Type B pancreatic cell (in vitro differentiated cells): Measurements from ENCODE around the gene CHMP4B. TPM values are rescaled to one million over a fixed set of nuclear protein-coding genes. Genes with fewer than 3 reads are reported as not detected.

Experiments
- DNase-seq: peaks from one replicate; pipeline ENCODE4 v3.0.0; 2021; ENCODE audit warnings: mixed read lengths; ENCODE audit not compliant: unreplicated experiment; ENCODE audit errors: extremely low spot score
- H3K27ac Mint-ChIP-seq: 2 replicates; pipeline ENCODE4 v1.8.0; 2021; ENCODE audit warnings: mild to moderate bottlenecking, mixed read lengths
- H3K27me3 Mint-ChIP-seq: 2 replicates; pipeline ENCODE4 v1.8.0; 2021; ENCODE audit warnings: mixed read lengths
- H3K36me3 Mint-ChIP-seq: 2 replicates; pipeline ENCODE4 v1.8.0; 2021; ENCODE audit warnings: mixed read lengths
- H3K4me1 Mint-ChIP-seq: one replicate; pipeline ENCODE4 v1.8.0; 2021; ENCODE audit warnings: mixed read lengths; ENCODE audit not compliant: unreplicated experiment
- H3K4me3 Mint-ChIP-seq: 2 replicates; pipeline ENCODE4 v1.8.0; 2021; ENCODE audit warnings: mild to moderate bottlenecking, mixed read lengths
- H3K9me3 Mint-ChIP-seq: 2 replicates; pipeline ENCODE4 v1.8.0; 2021; ENCODE audit warnings: mixed read lengths
- total RNA-seq: library from RNA; stranded (reverse); gene quantifications from 2 replicates; pipeline ENCODE4 v1.2.1, GENCODE V29; 2021; ENCODE audit warnings: low replicate concordance
- TF ChIP-seq, protein P1 (sequence below): fragments of 200-600 bp; sonication (generic); conservative IDR thresholded peaks from 2 replicates; pipeline ENCODE4 v1.5.0; 2021; ENCODE audit warnings: antibody characterized with exemption, mild to moderate bottlenecking

The CHMP4B gene
- total RNA-seq, 1 donor from 2014 or later, result 111 TPM

DNA sequence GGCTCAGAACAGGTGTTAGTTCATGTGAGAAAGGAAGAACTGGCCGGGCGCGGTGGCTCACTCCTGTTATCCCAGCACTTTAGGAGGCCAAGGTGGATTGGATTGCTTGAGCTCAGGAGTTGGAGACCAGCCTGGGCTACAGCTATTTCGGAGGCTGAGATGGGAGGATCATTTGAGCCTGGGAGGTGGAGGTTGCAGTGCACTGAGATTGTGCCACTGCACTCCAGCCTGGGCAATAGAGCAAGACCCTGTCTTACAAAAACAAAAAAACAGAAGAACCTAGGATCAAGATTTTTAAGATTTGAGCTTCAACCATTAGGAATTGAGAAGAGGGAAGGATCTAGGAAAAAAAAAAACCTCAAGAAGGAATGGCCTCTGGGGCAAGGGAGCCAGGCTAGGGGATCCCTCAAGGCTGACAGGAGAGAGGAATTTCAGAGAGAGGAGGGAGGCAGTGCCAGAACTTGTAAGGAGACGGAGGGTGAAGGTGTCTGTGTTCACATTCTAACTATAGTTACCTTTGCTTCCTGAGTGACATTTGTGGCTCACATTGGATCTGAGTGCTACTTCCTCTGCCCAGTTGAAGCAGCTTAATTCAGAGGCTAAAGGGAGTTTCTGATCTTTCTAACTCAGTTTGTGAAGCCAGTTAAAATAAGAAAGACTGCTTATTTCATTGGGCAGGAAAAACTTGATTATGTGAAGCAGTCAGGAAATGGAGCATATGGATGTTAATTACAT lies 26.1 kb downstream of the CHMP4B start:
- no peaks in the 10 kb centered on the region for H3K9me3 Mint-ChIP-seq
- TF ChIP-seq, protein P1, sequence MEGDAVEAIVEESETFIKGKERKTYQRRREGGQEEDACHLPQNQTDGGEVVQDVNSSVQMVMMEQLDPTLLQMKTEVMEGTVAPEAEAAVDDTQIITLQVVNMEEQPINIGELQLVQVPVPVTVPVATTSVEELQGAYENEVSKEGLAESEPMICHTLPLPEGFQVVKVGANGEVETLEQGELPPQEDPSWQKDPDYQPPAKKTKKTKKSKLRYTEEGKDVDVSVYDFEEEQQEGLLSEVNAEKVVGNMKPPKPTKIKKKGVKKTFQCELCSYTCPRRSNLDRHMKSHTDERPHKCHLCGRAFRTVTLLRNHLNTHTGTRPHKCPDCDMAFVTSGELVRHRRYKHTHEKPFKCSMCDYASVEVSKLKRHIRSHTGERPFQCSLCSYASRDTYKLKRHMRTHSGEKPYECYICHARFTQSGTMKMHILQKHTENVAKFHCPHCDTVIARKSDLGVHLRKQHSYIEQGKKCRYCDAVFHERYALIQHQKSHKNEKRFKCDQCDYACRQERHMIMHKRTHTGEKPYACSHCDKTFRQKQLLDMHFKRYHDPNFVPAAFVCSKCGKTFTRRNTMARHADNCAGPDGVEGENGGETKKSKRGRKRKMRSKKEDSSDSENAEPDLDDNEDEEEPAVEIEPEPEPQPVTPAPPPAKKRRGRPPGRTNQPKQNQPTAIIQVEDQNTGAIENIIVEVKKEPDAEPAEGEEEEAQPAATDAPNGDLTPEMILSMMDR, result no peak
- no peaks in the 10 kb centered on the region for H3K27me3 Mint-ChIP-seq
- H3K4me1 Mint-ChIP-seq, result peaks cover 67% of the 10 kb centered on the region
- H3K4me3 Mint-ChIP-seq, result peak overlapping the region; percentile 4
- peak overlapping the region; percentile 69 for H3K27ac Mint-ChIP-seq
- DNase-seq, result no peak
- H3K36me3 Mint-ChIP-seq, result peaks cover 26% of the 10 kb centered on the region

DNA sequence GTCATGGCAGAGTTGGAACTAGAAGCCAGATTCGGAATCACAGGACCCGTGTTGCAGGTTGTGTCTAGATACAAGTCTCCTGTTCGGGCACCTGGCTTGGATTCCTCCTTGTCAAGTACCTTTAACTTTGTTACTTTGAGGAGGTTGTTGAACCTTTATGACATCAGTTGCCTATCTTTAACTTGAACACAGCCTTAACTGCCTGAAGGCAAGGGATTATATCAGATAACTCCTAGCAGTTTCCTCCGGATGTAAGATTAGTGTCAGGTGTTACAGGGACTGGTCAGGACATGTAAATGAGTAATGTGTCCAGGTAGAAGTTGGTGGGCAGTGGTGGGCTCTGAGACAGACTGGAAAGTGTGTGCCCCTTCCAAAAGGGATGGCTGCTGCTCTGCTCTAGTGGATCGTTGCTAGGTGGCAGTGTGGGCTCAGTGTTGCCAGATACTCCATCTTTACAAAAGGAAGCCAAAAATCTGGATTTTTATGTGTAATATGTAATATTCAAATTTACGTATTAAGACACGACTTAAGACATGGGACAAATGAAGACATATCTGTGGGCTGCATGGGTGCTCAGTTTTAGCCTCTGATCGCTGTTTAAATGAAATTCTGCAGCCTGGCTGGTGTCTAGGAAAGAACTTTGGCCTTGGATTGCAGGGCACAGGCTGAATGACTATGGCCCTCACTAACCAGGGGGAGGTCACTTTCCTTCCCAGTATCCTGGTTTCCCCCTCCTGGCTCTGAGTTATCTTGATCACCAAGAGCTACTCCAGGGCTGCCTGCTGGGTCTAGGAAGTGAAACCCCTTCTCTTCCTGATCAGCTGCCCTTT lies 27.1 kb downstream of the CHMP4B start:
- peaks cover 70% of the 10 kb centered on the region for H3K4me1 Mint-ChIP-seq
- TF ChIP-seq, protein P1, result no peak
- H3K27ac Mint-ChIP-seq, result peak overlapping the region; percentile 69

DNA sequence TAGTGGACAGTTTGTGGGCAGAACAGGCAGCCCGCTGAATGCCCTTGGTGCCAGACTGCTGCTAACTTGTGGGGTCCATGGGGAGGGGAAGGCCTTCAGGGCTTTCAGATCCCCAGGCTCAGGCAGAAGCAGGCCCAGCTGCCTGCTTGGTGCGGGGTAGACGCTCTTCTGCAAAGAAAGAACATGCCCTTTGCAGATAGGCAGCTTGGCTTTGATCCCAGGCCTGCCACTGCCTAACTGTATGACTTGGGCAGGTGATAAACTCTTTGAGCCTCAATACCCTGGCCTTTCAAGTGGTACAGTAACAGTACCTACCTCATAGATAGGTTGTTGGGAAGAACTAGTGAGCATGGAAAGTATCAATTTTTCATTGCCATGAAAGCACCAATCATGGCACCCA lies 28.4 kb downstream of the CHMP4B start:
- Mint-ChIP-seq H3K4me3 (no peak overlapping the region), H3K9me3 (no peaks in the 10 kb centered on the region), H3K4me1 (peaks cover 75% of the 10 kb centered on the region), H3K36me3 (peaks cover 25% of the 10 kb centered on the region), H3K27ac (no peak overlapping the region), H3K27me3 (no peaks in the 10 kb centered on the region)
- TF ChIP-seq, protein P1, result no peak
- no peak for DNase-seq

More for the DNA sequence above, 27.1 kb downstream of the CHMP4B start:
- Mint-ChIP-seq H3K9me3 (no peaks in the 10 kb centered on the region), H3K36me3 (peaks cover 22% of the 10 kb centered on the region), H3K27me3 (no peaks in the 10 kb centered on the region), H3K4me3 (no peak overlapping the region)
- no peak for DNase-seq

DNA sequence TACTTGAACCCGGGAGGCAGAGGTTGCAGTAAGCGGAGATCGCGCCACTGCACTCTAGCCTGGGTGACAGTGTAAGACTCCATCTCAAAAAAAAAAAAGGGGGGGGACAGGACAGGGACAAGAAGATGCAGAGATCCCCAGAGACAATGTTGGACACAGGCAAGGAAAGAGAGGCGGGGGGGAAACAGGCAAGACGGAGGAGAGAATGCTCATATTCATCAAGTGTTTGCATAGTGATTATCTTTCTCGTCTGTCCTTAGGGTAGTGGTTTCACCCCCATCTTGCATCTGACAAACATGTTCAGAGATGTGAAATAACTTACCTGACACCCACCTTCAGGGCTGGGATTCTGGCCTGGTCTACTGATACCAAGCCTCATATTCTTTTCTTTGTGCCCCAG lies 29.0 kb downstream of the CHMP4B start:
- TF ChIP-seq, protein P1, result no peak
- Mint-ChIP-seq H3K4me3 (no peak overlapping the region), H3K27me3 (no peaks in the 10 kb centered on the region), H3K27ac (peak overlapping the region; percentile 24), H3K9me3 (no peaks in the 10 kb centered on the region), H3K36me3 (peaks cover 21% of the 10 kb centered on the region), H3K4me1 (peaks cover 75% of the 10 kb centered on the region)
- no peak for DNase-seq

DNA sequence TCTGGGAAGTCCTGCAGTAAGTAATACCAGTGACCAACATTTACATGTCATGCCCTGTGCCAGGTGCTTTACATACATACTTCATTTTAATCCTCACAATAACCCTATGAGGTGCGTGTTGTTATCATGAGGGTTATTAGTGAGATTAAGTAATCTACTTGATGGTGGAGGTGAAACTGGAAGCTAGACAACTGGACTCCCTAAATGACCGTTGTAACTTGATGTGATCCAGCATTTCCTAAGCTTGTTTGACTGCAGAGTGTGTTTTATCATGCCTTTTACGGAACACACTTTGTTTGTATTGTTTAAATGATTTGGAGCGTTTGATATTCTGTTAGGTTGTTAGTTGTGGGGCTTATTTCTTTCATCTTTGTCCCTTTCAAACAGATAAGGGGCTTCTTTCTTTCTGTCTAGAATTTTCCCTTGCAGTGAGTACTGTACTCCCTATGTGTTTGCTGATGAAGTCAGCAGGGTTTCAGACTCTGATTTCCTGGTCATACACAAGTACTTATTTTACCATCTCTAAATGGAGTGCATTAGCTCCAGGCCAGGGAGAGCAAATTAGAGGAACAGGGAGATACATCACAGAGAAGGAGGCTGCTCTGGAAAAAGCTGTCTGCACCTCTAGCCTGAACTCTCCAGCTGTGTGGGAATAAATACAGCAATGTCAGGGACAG lies 29.7 kb downstream of the CHMP4B start:
- TF ChIP-seq, protein P1, result no peak
- Mint-ChIP-seq H3K36me3 (peaks cover 15% of the 10 kb centered on the region), H3K9me3 (no peaks in the 10 kb centered on the region), H3K4me3 (peak overlapping the region; percentile 17), H3K27me3 (no peaks in the 10 kb centered on the region), H3K27ac (peak overlapping the region; percentile 24), H3K4me1 (peaks cover 75% of the 10 kb centered on the region)
- DNase-seq, result no peak
